SH-SY5Y (cell line): Measurements from ENCODE around the gene CLEC16A.

Experiments
- GATA2 ChIP-seq: IDR thresholded peaks from 2 replicates; pipeline ENCODE4 v1.6.1; 2011; ENCODE audit warnings: mild to moderate bottlenecking, low read depth, low read length
- GATA3 ChIP-seq: IDR thresholded peaks from 2 replicates; pipeline ENCODE4 v1.6.1; 2011; ENCODE audit warnings: low read depth, mild to moderate bottlenecking, low read length, moderate library complexity

GRCh38 chr16:10966129-10966528, 21.8 kb downstream of the CLEC16A start:
- no peak for TF ChIP-seq GATA3
- no peak for TF ChIP-seq GATA2
